ENCODE measurements around the gene CNTNAP2. TPM values are rescaled to one million over a fixed set of nuclear protein-coding genes. Genes with fewer than 3 reads are reported as not detected.

CNTNAP2 gene
- total RNA-seq, 1 experiment from 2014 or later = 0.03 TPM

DNA sequence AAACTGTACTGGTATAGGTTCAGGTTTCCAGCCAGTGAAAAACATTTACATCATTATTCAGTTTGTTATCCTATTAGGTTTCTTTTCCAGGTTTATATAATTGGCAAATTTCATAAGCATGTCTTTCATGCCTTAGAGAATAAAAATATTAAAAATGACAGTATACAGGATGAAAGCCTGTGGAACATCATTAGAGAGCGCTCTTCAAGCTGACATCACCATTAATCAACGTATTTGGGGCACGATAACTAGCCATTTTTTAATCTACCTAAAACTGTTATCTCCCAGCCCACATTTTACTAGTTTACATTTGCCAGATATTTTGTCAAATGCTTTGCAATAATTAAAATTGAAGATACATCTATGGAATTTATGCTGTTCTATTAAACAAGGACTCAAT, 714.1 kb downstream of the CNTNAP2 start:
- TF ChIP-seq, protein P1, sequence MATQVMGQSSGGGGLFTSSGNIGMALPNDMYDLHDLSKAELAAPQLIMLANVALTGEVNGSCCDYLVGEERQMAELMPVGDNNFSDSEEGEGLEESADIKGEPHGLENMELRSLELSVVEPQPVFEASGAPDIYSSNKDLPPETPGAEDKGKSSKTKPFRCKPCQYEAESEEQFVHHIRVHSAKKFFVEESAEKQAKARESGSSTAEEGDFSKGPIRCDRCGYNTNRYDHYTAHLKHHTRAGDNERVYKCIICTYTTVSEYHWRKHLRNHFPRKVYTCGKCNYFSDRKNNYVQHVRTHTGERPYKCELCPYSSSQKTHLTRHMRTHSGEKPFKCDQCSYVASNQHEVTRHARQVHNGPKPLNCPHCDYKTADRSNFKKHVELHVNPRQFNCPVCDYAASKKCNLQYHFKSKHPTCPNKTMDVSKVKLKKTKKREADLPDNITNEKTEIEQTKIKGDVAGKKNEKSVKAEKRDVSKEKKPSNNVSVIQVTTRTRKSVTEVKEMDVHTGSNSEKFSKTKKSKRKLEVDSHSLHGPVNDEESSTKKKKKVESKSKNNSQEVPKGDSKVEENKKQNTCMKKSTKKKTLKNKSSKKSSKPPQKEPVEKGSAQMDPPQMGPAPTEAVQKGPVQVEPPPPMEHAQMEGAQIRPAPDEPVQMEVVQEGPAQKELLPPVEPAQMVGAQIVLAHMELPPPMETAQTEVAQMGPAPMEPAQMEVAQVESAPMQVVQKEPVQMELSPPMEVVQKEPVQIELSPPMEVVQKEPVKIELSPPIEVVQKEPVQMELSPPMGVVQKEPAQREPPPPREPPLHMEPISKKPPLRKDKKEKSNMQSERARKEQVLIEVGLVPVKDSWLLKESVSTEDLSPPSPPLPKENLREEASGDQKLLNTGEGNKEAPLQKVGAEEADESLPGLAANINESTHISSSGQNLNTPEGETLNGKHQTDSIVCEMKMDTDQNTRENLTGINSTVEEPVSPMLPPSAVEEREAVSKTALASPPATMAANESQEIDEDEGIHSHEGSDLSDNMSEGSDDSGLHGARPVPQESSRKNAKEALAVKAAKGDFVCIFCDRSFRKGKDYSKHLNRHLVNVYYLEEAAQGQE (IDR thresholded peaks at IDR 0.05; ENCODE audit: insufficient read depth in 1 of 2, low read depth in 2 of 2, low read length in 1 of 2) = no peak
- TF ChIP-seq TCF7L2 (IDR thresholded peaks at IDR 0.05; ENCODE audit: low read depth, low read length) (no peak), SIN3A (IDR thresholded peaks at IDR 0.05; ENCODE audit: borderline replicate concordance, insufficient read depth, low read depth, low read length) (no peak), POLR2AphosphoS5 (IDR thresholded peaks at IDR 0.05; ENCODE audit: low read depth, low read length) (no peak)
- TF ChIP-seq, protein P2, sequence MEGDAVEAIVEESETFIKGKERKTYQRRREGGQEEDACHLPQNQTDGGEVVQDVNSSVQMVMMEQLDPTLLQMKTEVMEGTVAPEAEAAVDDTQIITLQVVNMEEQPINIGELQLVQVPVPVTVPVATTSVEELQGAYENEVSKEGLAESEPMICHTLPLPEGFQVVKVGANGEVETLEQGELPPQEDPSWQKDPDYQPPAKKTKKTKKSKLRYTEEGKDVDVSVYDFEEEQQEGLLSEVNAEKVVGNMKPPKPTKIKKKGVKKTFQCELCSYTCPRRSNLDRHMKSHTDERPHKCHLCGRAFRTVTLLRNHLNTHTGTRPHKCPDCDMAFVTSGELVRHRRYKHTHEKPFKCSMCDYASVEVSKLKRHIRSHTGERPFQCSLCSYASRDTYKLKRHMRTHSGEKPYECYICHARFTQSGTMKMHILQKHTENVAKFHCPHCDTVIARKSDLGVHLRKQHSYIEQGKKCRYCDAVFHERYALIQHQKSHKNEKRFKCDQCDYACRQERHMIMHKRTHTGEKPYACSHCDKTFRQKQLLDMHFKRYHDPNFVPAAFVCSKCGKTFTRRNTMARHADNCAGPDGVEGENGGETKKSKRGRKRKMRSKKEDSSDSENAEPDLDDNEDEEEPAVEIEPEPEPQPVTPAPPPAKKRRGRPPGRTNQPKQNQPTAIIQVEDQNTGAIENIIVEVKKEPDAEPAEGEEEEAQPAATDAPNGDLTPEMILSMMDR (IDR thresholded peaks at IDR 0.05) = no peak
- BruUV-seq (replicated peaks) = no TSS peak

DNA sequence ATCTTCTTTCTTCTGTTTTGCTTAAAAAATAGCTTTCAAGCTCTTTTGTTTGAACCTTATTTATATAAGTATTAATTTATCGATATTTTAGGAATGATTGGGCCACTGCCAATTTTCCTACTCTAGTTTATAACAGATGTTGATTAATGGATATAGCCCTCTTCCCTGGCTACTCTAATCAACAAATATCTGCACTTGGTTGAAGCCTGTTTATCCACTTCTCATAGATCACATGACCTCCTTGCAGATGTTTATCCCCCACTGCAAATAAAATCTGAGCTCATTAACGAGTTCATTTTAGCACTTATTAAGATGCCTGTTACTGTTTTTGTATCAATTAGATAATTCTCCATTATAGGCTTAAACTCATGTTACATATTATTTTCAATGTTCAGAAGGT, 715.3 kb downstream of the CNTNAP2 start:
- H3K27me3 ChIP-seq (ENCODE audit: control insufficient read depth, insufficient read depth, low read length) = no peaks in the 10 kb centered on the region
- DNase-seq (ENCODE audit: low read depth, low spot score) (no peak), ATAC-seq (no peak)
- no TSS peak for BruUV-seq (replicated peaks)
- no peaks in the 10 kb centered on the region for H3K36me3 ChIP-seq (ENCODE audit: control insufficient read depth, insufficient read depth, low read length)
- POLR2A ChIA-PET = no interaction called here
- no peak overlapping the region for H3K27ac ChIP-seq (ENCODE audit: low read length)
- TF ChIP-seq, protein P2 (IDR thresholded peaks at IDR 0.05) = no peak
- no peak for TF ChIP-seq TCF7L2 (IDR thresholded peaks at IDR 0.05; ENCODE audit: low read depth, low read length)
- no peak for TF ChIP-seq POLR2AphosphoS5 (IDR thresholded peaks at IDR 0.05; ENCODE audit: low read depth, low read length)
- TF ChIP-seq, protein P1 (IDR thresholded peaks at IDR 0.05; ENCODE audit: insufficient read depth in 1 of 2, low read depth in 2 of 2, low read length in 1 of 2) = no peak
- no peaks in the 10 kb centered on the region for H3K9me3 ChIP-seq (ENCODE audit: control insufficient read depth, insufficient read depth, low read depth, low read length)
- in situ Hi-C loops (cut with HindIII; ENCODE audit: low pct_unique_long_range_greater_than_20kb, low sequenced_read_pairs) (no loop called here), intact Hi-C loops (cut with micrococcal nuclease; ENCODE audit: unreplicated experiment) (no loop called here)
- no peak overlapping the region for H3K4me3 ChIP-seq (ENCODE audit: low read depth in 2 of 2, low read length in 2 of 2)
- no peaks in the 10 kb centered on the region for H3K4me1 ChIP-seq (ENCODE audit: control insufficient read depth, insufficient read depth, low read length)
- CTCF ChIA-PET = no interaction called here

More for the DNA sequence above, 714.1 kb downstream of the CNTNAP2 start:
- no peak for DNase-seq (ENCODE audit: low read depth, low spot score)
- no peak for ATAC-seq
- Histone ChIP-seq H3K36me3 (ENCODE audit: control insufficient read depth, insufficient read depth, low read length) (no peaks in the 10 kb centered on the region), H3K4me1 (ENCODE audit: control insufficient read depth, insufficient read depth, low read length) (no peaks in the 10 kb centered on the region), H3K27ac (ENCODE audit: low read length) (no peak overlapping the region), H3K4me3 (ENCODE audit: low read depth in 2 of 2, low read length in 2 of 2) (no peak overlapping the region), H3K9me3 (ENCODE audit: control insufficient read depth, insufficient read depth, low read depth, low read length) (no peaks in the 10 kb centered on the region), H3K27me3 (ENCODE audit: control insufficient read depth, insufficient read depth, low read length) (no peaks in the 10 kb centered on the region)
- in situ Hi-C loops (cut with HindIII; ENCODE audit: low pct_unique_long_range_greater_than_20kb, low sequenced_read_pairs) = no loop called here
- intact Hi-C loops (cut with micrococcal nuclease; ENCODE audit: unreplicated experiment) = no loop called here
- POLR2A ChIA-PET = no interaction called here
- CTCF ChIA-PET = no interaction called here
